Measurements from ENCODE around the gene TNS1.

The TNS1 gene

GRCh38 chr2:217847552-217848350, 155.0 kb downstream of the TNS1 start:
- Histone ChIP-seq H3K36me3 (no peaks in the 10 kb centered on the region), H3K27me3 (peaks cover 12% of the 10 kb centered on the region), H3K27ac (no peak overlapping the region), H3K4me3 (ENCODE audit: low read depth in 1 of 2, low read length in 1 of 2) (no peak overlapping the region), H3K9me3 (no peaks in the 10 kb centered on the region), H3K4me1 (ENCODE audit: control insufficient read depth in 1 of 2, insufficient read depth in 1 of 2, low read depth in 1 of 2, low read length in 1 of 2) (no peaks in the 10 kb centered on the region)
- no peak for TF ChIP-seq CTCF (IDR thresholded peaks at IDR 0.05)

- Histone ChIP-seq H3K36me3 (no peaks in the 10 kb centered on the region), H3K4me1 (ENCODE audit: control insufficient read depth in 1 of 2, insufficient read depth in 1 of 2, low read depth in 1 of 2, low read length in 1 of 2) (no peaks in the 10 kb centered on the region), H3K27ac (no peak overlapping the region)
These were observed 155.7 kb downstream of the TNS1 start for GRCh38 chr2:217847115-217847514.

GRCh38 chr2:217846321-217846743, 156.5 kb downstream of the TNS1 start:
- Histone ChIP-seq H3K9me3 (no peaks in the 10 kb centered on the region), H3K4me3 (ENCODE audit: low read depth in 1 of 2, low read length in 1 of 2) (no peak overlapping the region), H3K27me3 (peaks cover 12% of the 10 kb centered on the region), H3K4me1 (ENCODE audit: control insufficient read depth in 1 of 2, insufficient read depth in 1 of 2, low read depth in 1 of 2, low read length in 1 of 2) (no peaks in the 10 kb centered on the region), H3K27ac (no peak overlapping the region), H3K36me3 (no peaks in the 10 kb centered on the region)
- TF ChIP-seq CTCF (IDR thresholded peaks at IDR 0.05): no peak

More at GRCh38 chr2:217847115-217847514, 155.7 kb downstream of the TNS1 start:
- no peaks in the 10 kb centered on the region for H3K9me3 ChIP-seq
- no peak for TF ChIP-seq CTCF (IDR thresholded peaks at IDR 0.05)
- peaks cover 12% of the 10 kb centered on the region for H3K27me3 ChIP-seq
- no peak overlapping the region for H3K4me3 ChIP-seq (ENCODE audit: low read depth in 1 of 2, low read length in 1 of 2)

GRCh38 chr2:217845301-217845700, 157.5 kb downstream of the TNS1 start:
- Histone ChIP-seq H3K27ac (no peak overlapping the region), H3K9me3 (no peaks in the 10 kb centered on the region), H3K4me3 (ENCODE audit: low read depth in 1 of 2, low read length in 1 of 2) (no peak overlapping the region), H3K27me3 (peaks cover 6% of the 10 kb centered on the region), H3K4me1 (ENCODE audit: control insufficient read depth in 1 of 2, insufficient read depth in 1 of 2, low read depth in 1 of 2, low read length in 1 of 2) (no peaks in the 10 kb centered on the region), H3K36me3 (no peaks in the 10 kb centered on the region)
- TF ChIP-seq CTCF (IDR thresholded peaks at IDR 0.05): no peak

GRCh38 chr2:217844696-217845095, 158.1 kb downstream of the TNS1 start:
- no peak overlapping the region for H3K27ac ChIP-seq
- no peaks in the 10 kb centered on the region for H3K9me3 ChIP-seq
- H3K36me3 ChIP-seq: no peaks in the 10 kb centered on the region
- H3K4me1 ChIP-seq (ENCODE audit: control insufficient read depth in 1 of 2, insufficient read depth in 1 of 2, low read depth in 1 of 2, low read length in 1 of 2): no peaks in the 10 kb centered on the region
- TF ChIP-seq CTCF (IDR thresholded peaks at IDR 0.05): no peak
- no peak overlapping the region for H3K4me3 ChIP-seq (ENCODE audit: low read depth in 1 of 2, low read length in 1 of 2)
- H3K27me3 ChIP-seq: peaks cover under 1% of the 10 kb centered on the region

All from neutrophil (primary cell).